HCEC 1CT (cell line): Measurements from ENCODE around the gene GLCE.
"Not testable (repeated sequence)": the region's sequence is repeated elsewhere in the genome, so short reads cannot be mapped to it uniquely, and the experiment has no call there.

ENCODE experiments used
- DNase-seq: peaks from one replicate; pipeline ENCODE4 v3.0.0-alpha.2; 2017

GLCE gene

GRCh38 chr15:69301101-69301500, 140.7 kb downstream of the GLCE start:
- not testable (repeated sequence) for DNase-seq

- not testable (repeated sequence) for DNase-seq
Observed at GRCh38 chr15:69302087-69302486, 141.7 kb downstream of the GLCE start.

- no peak for DNase-seq
Observed at GRCh38 chr15:69302929-69303328, 142.5 kb downstream of the GLCE start.

- peak; percentile 62 for DNase-seq
Observed at GRCh38 chr15:69303337-69304181, 143.1 kb downstream of the GLCE start.

GRCh38 chr15:69304182-69304545, 143.7 kb downstream of the GLCE start:
- DNase-seq, result peak; percentile 92

GRCh38 chr15:69305204-69305931, 144.9 kb downstream of the GLCE start:
- DNase-seq, result peak; percentile 95

GRCh38 chr15:69305933-69306568, 145.6 kb downstream of the GLCE start:
- DNase-seq, result no peak

GRCh38 chr15:69307939-69308338, 147.5 kb downstream of the GLCE start:
- DNase-seq, result no peak

- DNase-seq, result no peak
Observed at GRCh38 chr15:69308949-69309348, 148.5 kb downstream of the GLCE start.

- peak; percentile 48 for DNase-seq
Observed at GRCh38 chr15:69311319-69311721, 150.9 kb downstream of the GLCE start.

- DNase-seq, result no peak
Observed at GRCh38 chr15:69313432-69314000, 153.1 kb downstream of the GLCE start.

GRCh38 chr15:69314131-69314530, 153.7 kb downstream of the GLCE start:
- no peak for DNase-seq

GRCh38 chr15:69314736-69315135, 154.3 kb downstream of the GLCE start:
- DNase-seq, result no peak

- no peak for DNase-seq
Observed at GRCh38 chr15:69315402-69316110, 155.1 kb downstream of the GLCE start.

- no peak for DNase-seq
Observed at GRCh38 chr15:69316291-69316690, 155.9 kb downstream of the GLCE start.

- DNase-seq, result no peak
Observed at GRCh38 chr15:69317392-69317841, 157.0 kb downstream of the GLCE start.

- no peak for DNase-seq
Observed at GRCh38 chr15:69318033-69318432, 157.6 kb downstream of the GLCE start.

- no peak for DNase-seq
Observed at GRCh38 chr15:69319384-69320375, 159.2 kb downstream of the GLCE start.

GRCh38 chr15:69320977-69321554, 160.6 kb downstream of the GLCE start:
- DNase-seq, result no peak
